ENCODE results near the gene ALDH5A1.

Gene ALDH5A1

GRCh38 chr6:24569811-24570210 is 75.0 kb downstream of the ALDH5A1 start:
- no peak for DNase-seq (ENCODE audit: low read depth)

GRCh38 chr6:24571361-24571760 is 76.6 kb downstream of the ALDH5A1 start:
- DNase-seq (ENCODE audit: low read depth) = no peak

GRCh38 chr6:24574809-24575208 is 80.0 kb downstream of the ALDH5A1 start:
- DNase-seq (ENCODE audit: low read depth) = no peak

GRCh38 chr6:24576447-24576846 is 81.7 kb downstream of the ALDH5A1 start:
- no peak for DNase-seq (ENCODE audit: low read depth)

- peak; percentile 66 for DNase-seq (ENCODE audit: low read depth)
Observed at GRCh38 chr6:24581084-24581669, 86.4 kb downstream of the ALDH5A1 start.

GRCh38 chr6:24583463-24584381 is 89.0 kb downstream of the ALDH5A1 start:
- peak; percentile 50 for DNase-seq (ENCODE audit: low read depth)

- no peak for DNase-seq (ENCODE audit: low read depth)
Observed at GRCh38 chr6:24584382-24584720, 89.6 kb downstream of the ALDH5A1 start.
